Measurements from ENCODE around the gene SNRPD3.

SNRPD3 gene

DNA sequence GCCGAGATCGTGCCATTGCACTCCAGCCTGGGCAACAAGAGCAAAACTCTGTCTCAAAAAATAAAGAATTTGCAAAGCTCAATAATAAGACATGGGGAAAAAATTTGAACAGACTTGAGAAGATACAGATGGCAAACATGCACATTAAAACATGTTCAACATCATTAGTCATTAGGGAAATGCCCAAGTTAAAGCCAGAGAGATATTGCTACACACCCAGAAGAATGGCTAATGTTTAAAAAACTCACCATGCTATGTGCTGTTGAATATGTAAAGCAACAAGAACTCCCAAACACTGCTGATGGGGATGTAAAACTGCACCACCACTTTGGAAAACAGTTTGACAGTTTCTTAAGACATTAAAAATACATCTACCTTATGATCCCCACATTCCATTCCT is 24.5 kb downstream of the SNRPD3 start:
- Histone ChIP-seq H3K4me3 (ENCODE audit: low read length) (no peak overlapping the region), H3K9ac (ENCODE audit: low read depth, low read length) (no peak overlapping the region; the same call in 1 of the 2 replicates), H3K9me3 (ENCODE audit: insufficient read depth, low read depth, low read length) (no peaks in the 10 kb centered on the region), H3K27me3 (ENCODE audit: insufficient read depth, low read length) (no peaks in the 10 kb centered on the region), H3K27ac (ENCODE audit: low read length) (no peak overlapping the region), H3K36me3 (ENCODE audit: insufficient read depth, low read depth, low read length) (peaks cover 9% of the 10 kb centered on the region; the same call in 1 of the 2 replicates), H3K4me1 (ENCODE audit: insufficient read depth, low read length) (no peaks in the 10 kb centered on the region)

DNA sequence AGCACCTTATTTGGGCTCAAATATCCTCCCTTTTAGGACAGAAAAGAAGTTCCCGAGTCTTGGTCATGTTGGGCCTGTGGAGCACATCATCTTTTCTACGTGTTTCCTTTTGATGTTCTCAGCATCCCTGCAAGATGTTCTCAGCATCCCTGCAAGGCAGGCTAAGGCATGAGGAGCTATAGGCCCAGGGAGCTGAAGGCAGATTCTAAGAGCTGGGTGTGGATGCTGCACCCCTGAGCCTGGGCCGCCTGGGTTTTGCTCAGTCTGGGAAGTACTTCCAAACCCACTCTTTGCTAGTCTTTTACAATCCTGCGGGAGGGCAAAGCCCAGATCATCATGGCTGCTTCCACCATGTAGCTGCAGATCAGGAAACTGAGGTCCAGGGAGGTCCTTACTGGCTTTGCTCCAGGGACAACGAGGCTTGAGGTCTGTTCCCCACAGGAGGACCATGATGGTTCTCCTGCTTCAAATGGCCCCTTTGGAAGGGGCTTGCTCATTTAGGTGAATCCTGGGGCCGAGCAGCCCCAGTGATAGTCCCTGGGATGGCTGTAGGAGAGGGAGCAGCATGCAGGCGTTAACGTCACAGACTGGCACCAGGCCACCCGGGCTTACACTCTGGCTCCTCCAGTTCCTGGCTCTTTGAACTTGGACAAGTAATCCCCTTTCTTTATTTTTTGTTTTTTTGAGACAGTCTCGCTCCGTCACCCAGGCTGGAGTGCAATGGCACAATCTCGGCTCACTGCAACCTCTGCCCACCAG is 26.4 kb downstream of the SNRPD3 start:
- no peak overlapping the region for H3K9ac ChIP-seq (ENCODE audit: low read depth, low read length)
- H3K36me3 ChIP-seq (ENCODE audit: insufficient read depth, low read depth, low read length), result peaks cover under 1% of the 10 kb centered on the region; the same call in 1 of the 2 replicates
- H3K9me3 ChIP-seq (ENCODE audit: insufficient read depth, low read depth, low read length), result no peaks in the 10 kb centered on the region
- no peak overlapping the region for H3K4me3 ChIP-seq (ENCODE audit: low read length)
- no peak overlapping the region for H3K27ac ChIP-seq (ENCODE audit: low read length)
- no peaks in the 10 kb centered on the region for H3K4me1 ChIP-seq (ENCODE audit: insufficient read depth, low read length)
- no peaks in the 10 kb centered on the region for H3K27me3 ChIP-seq (ENCODE audit: insufficient read depth, low read length)

DNA sequence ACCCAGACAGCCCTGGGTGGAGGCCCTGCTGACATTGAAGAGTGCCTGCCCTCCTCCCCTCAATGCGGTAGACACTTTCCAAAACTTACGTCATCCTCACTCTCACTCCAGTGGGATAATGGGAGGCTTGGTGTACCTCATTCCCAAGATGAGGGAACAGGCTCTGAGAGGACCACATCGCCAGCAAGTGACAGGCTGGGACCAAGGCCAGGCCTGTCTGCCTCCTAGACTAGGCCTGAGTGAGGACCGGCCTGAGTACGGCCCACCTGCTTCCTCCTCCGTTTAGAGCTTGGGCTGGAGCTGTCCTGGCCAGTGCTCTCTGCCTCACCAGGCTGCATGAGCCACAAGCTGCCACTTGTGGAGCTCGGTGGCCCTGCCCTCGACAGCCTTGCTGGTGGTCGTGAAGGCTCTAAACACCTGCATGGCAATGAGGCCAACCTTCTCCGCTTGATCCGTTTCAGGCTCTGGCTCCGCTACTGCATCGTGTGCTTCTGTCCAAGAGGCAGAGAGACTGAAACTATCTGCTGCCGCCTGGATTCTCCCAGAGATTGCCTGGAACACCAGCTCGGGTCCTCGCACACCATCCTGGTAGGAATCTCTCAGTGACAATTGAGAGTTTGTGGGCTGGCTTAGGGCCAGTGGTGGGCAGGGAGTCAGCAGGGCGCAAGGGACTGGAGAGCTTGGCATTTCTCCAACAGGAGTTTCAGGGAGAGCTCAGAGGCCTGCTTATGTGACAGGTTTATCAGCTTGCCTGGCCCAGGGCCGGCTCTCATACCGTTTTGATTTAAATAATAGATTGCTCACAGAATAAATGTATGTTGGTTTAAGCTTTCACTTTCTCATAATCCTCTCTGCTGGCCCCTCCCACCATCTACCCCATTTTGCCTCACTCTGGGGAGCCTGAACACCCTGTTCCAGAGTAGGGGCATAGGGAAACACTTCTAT is 27.7 kb downstream of the SNRPD3 start:
- Histone ChIP-seq H3K4me1 (ENCODE audit: insufficient read depth, low read length) (no peaks in the 10 kb centered on the region), H3K36me3 (ENCODE audit: insufficient read depth, low read depth, low read length) (peaks cover 13% of the 10 kb centered on the region), H3K27me3 (ENCODE audit: insufficient read depth, low read length) (no peaks in the 10 kb centered on the region), H3K4me3 (ENCODE audit: low read length) (no peak overlapping the region), H3K27ac (ENCODE audit: low read length) (no peak overlapping the region), H3K9ac (ENCODE audit: low read depth, low read length) (no peak overlapping the region), H3K9me3 (ENCODE audit: insufficient read depth, low read depth, low read length) (no peaks in the 10 kb centered on the region)

DNA sequence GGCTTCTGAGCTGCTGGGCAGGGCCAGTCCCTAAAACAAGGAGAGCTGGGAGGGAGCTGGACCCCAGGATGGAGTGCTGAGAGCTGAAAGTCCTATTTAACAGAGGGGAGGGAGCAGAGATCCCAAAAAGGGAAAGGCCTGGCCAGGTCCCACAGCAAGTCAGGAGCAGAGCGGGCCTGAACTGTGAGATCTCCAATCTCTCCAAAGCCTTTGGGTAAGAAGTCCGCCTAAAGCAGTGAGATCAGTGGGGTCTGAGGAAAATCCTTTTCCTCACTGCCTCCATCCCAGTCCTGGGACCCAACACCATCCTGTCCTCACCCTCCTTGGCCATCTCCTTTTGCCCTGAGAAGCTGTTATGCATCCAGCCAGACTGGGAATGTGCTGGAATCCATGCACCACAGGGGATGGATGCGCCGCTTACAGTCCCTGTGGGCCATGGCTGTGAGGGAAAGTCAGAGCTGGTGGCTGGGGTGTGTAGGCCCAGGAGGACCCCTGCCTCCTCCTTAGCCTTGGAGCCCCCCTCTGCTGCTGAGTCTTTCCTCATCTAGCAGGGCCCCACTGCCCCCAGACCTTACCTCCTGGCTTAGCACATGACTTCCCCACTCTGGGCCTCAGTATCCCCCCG is 28.5 kb downstream of the SNRPD3 start:
- no peak overlapping the region for H3K4me3 ChIP-seq (ENCODE audit: low read length)
- H3K4me1 ChIP-seq (ENCODE audit: insufficient read depth, low read length), result no peaks in the 10 kb centered on the region
- no peak overlapping the region for H3K27ac ChIP-seq (ENCODE audit: low read length)
- no peak overlapping the region for H3K9ac ChIP-seq (ENCODE audit: low read depth, low read length)
- H3K27me3 ChIP-seq (ENCODE audit: insufficient read depth, low read length), result no peaks in the 10 kb centered on the region
- H3K9me3 ChIP-seq (ENCODE audit: insufficient read depth, low read depth, low read length), result no peaks in the 10 kb centered on the region
- H3K36me3 ChIP-seq (ENCODE audit: insufficient read depth, low read depth, low read length), result peaks cover 13% of the 10 kb centered on the region

DNA sequence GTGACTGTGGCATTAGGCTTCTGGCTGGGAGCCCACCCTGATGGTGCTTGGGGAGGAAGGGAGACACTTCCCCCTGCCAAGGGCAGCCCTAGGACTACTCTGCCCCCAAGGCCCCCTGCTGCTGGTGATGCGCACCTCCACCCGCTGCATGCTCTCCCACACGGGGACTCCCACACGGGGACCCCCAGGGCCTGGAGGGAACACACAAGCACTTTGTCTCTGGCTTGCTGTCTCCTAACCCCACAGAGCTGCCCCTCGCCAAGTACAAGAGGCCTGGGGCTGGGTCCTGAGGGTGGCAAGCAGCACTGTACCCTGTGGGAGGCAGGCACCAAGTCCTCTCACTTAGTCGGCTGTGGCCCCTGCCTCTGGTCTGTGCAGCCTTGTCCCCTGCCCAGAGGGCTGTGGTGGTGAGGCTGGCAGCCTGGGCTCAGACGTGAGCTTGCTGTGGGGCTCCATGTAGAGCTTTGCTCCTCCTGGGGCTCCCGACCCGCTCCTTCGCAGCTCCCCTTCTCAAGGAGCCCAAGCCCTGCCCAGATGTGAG is 29.1 kb downstream of the SNRPD3 start:
- H3K36me3 ChIP-seq (ENCODE audit: insufficient read depth, low read depth, low read length), result peaks cover 13% of the 10 kb centered on the region
- H3K4me1 ChIP-seq (ENCODE audit: insufficient read depth, low read length), result no peaks in the 10 kb centered on the region
- H3K9me3 ChIP-seq (ENCODE audit: insufficient read depth, low read depth, low read length), result no peaks in the 10 kb centered on the region
- H3K9ac ChIP-seq (ENCODE audit: low read depth, low read length), result no peak overlapping the region
- no peak overlapping the region for H3K27ac ChIP-seq (ENCODE audit: low read length)
- H3K4me3 ChIP-seq (ENCODE audit: low read length), result no peak overlapping the region
- H3K27me3 ChIP-seq (ENCODE audit: insufficient read depth, low read length), result no peaks in the 10 kb centered on the region

DNA sequence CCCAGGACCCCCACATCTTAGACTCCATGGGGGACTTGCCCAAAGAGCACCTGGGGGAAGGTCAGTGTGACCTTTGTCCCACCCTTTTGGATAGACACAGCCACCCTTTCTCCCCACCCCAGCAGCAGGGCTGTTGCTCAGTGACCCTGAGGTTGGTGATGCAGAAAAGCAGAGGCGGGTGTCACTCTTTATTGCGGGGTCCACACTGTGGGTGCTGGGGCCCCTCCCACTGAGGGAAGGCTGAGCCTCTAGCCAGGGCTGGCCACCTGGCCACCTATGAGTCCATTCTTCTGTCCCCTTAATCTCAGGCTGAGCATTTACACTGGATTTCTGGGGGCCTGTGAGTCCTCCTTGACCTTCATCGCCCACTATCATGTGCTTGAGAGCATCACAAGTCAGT is 29.7 kb downstream of the SNRPD3 start:
- no peak overlapping the region for H3K27ac ChIP-seq (ENCODE audit: low read length)
- H3K4me1 ChIP-seq (ENCODE audit: insufficient read depth, low read length), result no peaks in the 10 kb centered on the region

DNA sequence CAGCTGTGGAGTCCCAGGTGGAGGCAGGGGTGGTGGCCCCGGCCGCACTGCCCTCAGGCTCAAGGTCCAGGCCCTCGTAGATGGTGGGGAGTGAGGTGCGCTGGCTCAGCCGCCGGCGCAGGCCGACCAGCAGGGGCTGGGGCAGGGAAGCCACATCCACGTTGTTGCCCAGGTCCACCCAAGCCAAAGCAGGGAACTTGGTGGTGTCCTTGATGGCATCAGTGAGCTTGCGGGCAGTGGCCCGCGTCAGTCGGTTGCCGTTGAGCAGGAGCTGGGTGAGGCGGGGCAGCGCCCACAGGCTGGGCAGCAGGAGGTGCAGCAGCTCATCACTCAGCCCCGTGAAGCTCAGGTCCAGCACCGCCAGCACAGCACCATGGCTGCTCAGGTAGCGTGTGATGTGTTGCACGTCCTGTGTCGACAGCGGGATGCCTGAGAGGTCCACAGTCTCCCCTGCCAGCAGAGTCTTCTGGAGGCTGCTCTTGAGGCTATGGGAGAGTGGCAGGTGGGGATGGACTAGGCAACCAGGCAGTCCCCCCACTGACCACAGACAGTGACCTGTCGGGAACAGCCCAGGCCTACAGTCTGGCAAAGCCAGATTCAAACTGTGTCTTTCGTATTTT is 30.2 kb downstream of the SNRPD3 start:
- Histone ChIP-seq H3K27ac (ENCODE audit: low read length) (no peak overlapping the region), H3K9me3 (ENCODE audit: insufficient read depth, low read depth, low read length) (no peaks in the 10 kb centered on the region), H3K9ac (ENCODE audit: low read depth, low read length) (no peak overlapping the region), H3K4me1 (ENCODE audit: insufficient read depth, low read length) (no peaks in the 10 kb centered on the region), H3K4me3 (ENCODE audit: low read length) (no peak overlapping the region), H3K27me3 (ENCODE audit: insufficient read depth, low read length) (no peaks in the 10 kb centered on the region), H3K36me3 (ENCODE audit: insufficient read depth, low read depth, low read length) (peaks cover 13% of the 10 kb centered on the region)

More for the DNA sequence above, 29.7 kb downstream of the SNRPD3 start:
- Histone ChIP-seq H3K4me3 (ENCODE audit: low read length) (no peak overlapping the region), H3K36me3 (ENCODE audit: insufficient read depth, low read depth, low read length) (peaks cover 13% of the 10 kb centered on the region), H3K27me3 (ENCODE audit: insufficient read depth, low read length) (no peaks in the 10 kb centered on the region), H3K9me3 (ENCODE audit: insufficient read depth, low read depth, low read length) (no peaks in the 10 kb centered on the region), H3K9ac (ENCODE audit: low read depth, low read length) (no peak overlapping the region)

DNA sequence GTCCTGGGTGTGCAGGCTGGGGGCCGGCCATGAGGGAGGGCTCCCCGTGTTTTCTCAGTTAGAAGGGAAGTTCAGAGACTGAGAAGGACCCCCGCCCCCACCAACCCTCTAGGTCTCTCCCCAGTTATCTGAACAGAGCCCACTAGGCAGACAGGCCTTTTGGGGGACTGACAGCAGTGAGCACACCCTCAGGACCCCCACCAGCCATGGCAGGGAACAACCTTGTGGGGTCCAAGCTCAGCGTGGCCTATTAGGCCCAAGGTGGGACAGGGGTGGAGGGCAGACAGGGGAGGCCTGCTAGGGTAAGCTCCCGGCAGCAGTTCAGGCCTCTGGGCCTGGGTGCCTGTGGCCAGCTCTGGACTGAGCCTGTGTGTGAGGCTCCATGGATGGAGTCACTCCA is 31.5 kb downstream of the SNRPD3 start:
- no peaks in the 10 kb centered on the region for H3K9me3 ChIP-seq (ENCODE audit: insufficient read depth, low read depth, low read length)
- H3K4me3 ChIP-seq (ENCODE audit: low read length), result no peak overlapping the region
- no peak overlapping the region for H3K9ac ChIP-seq (ENCODE audit: low read depth, low read length)
- peaks cover 2% of the 10 kb centered on the region; the same call in 1 of the 2 replicates for H3K4me1 ChIP-seq (ENCODE audit: insufficient read depth, low read length)
- no peak overlapping the region for H3K27ac ChIP-seq (ENCODE audit: low read length)
- H3K36me3 ChIP-seq (ENCODE audit: insufficient read depth, low read depth, low read length), result peaks cover 13% of the 10 kb centered on the region
- no peaks in the 10 kb centered on the region for H3K27me3 ChIP-seq (ENCODE audit: insufficient read depth, low read length)

DNA sequence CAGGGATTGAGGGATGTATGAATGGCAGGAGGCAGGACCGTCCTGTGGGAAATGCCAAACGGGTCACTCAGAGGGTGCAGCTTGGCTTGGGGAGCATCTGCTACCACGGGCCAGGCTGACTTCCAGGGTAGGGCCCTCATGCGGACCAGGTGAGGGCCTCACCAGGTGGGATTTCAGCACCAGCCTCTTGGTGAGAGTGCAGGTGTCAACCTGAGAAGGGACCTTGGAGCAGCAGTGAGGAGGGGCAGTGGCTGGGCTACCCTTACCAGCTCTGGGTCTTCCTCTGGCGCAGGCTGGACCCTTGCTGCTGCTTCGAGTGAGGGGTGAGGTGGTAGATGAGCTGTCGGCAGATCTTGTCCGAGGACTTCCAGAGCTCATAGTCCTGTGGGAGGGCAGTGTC is 32.1 kb downstream of the SNRPD3 start:
- Histone ChIP-seq H3K9me3 (ENCODE audit: insufficient read depth, low read depth, low read length) (no peaks in the 10 kb centered on the region), H3K27ac (ENCODE audit: low read length) (no peak overlapping the region), H3K4me1 (ENCODE audit: insufficient read depth, low read length) (peaks cover 2% of the 10 kb centered on the region; the same call in 1 of the 2 replicates), H3K36me3 (ENCODE audit: insufficient read depth, low read depth, low read length) (peaks cover 13% of the 10 kb centered on the region), H3K4me3 (ENCODE audit: low read length) (no peak overlapping the region), H3K27me3 (ENCODE audit: insufficient read depth, low read length) (no peaks in the 10 kb centered on the region), H3K9ac (ENCODE audit: low read depth, low read length) (no peak overlapping the region)

DNA sequence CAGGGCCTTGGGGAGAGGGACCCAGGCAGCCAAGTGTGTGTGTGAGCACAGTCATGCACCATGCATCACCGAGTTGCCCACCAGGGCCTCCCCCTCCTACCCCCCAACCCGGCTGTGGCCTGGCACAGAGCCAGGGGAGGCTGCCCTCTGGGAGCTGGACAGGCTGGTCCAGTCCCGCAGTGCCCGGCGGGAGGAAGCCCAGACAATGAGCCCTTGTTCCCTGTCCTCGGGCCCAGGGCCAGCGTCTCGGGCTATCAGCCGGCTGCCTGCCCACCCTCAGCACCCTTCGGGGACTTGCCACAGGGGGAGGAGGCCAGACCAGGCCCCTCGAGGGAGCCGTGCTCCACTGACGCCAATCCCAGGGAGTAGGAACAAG is 32.6 kb downstream of the SNRPD3 start:
- no peaks in the 10 kb centered on the region for H3K9me3 ChIP-seq (ENCODE audit: insufficient read depth, low read depth, low read length)
- H3K27me3 ChIP-seq (ENCODE audit: insufficient read depth, low read length), result no peaks in the 10 kb centered on the region
- no peak overlapping the region for H3K4me3 ChIP-seq (ENCODE audit: low read length)
- H3K4me1 ChIP-seq (ENCODE audit: insufficient read depth, low read length), result peaks cover 2% of the 10 kb centered on the region; the same call in 1 of the 2 replicates
- H3K9ac ChIP-seq (ENCODE audit: low read depth, low read length), result no peak overlapping the region
- H3K36me3 ChIP-seq (ENCODE audit: insufficient read depth, low read depth, low read length), result peaks cover 13% of the 10 kb centered on the region
- H3K27ac ChIP-seq (ENCODE audit: low read length), result no peak overlapping the region

Measured in iPS-20b (cell line).